ENCODE data around the gene MRPL11.

Gene MRPL11

GRCh38 chr11:66473167-66473566, 34.5 kb upstream of the MRPL11 start:
- peak overlapping the region; percentile 40; the same call in 1 of the 2 replicates for H3K27ac ChIP-seq
- ChIA-PET POLR2A (ENCODE audit: low non-redundant PET) (no interaction called here), CTCF (no interaction called here)
- TF ChIP-seq, protein P1, sequence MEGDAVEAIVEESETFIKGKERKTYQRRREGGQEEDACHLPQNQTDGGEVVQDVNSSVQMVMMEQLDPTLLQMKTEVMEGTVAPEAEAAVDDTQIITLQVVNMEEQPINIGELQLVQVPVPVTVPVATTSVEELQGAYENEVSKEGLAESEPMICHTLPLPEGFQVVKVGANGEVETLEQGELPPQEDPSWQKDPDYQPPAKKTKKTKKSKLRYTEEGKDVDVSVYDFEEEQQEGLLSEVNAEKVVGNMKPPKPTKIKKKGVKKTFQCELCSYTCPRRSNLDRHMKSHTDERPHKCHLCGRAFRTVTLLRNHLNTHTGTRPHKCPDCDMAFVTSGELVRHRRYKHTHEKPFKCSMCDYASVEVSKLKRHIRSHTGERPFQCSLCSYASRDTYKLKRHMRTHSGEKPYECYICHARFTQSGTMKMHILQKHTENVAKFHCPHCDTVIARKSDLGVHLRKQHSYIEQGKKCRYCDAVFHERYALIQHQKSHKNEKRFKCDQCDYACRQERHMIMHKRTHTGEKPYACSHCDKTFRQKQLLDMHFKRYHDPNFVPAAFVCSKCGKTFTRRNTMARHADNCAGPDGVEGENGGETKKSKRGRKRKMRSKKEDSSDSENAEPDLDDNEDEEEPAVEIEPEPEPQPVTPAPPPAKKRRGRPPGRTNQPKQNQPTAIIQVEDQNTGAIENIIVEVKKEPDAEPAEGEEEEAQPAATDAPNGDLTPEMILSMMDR (conservative IDR thresholded peaks at IDR 0.05; ENCODE audit: low read depth), result no peak
- no peak for DNase-seq (ENCODE audit: low spot score)

GRCh38 chr11:66472054-66472453, 33.4 kb upstream of the MRPL11 start:
- ChIA-PET CTCF (interaction anchor here (1.1 kb wide), 1 partner anchor 33 kb away, joined by 3 read pairs; the partner anchor contains the start of gene MRPL11), POLR2A (ENCODE audit: low non-redundant PET) (no interaction called here)
- no peak for DNase-seq (ENCODE audit: low spot score)
- TF ChIP-seq, protein P1 (conservative IDR thresholded peaks at IDR 0.05; ENCODE audit: low read depth), result no peak
- no peak overlapping the region for H3K27ac ChIP-seq

DNA sequence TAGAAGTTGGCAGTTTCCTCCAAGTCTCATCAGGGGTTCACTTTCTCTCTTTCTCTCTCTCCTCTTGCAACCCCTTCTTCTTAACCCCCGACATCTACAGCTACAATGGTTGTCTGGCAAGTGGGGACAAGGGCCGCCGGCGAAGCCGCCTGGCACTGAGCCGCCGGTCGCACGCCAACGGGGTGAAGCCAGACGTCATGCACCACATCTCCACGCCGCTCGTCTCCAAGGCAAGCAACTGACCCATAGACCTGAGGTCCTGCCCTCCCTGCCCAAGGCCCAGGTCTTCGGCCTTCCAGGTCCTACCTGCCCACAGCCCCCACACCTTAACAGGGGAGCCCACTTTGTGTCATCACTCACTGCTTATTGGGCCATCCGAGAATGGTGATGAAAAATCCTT, 32.5 kb upstream of the MRPL11 start:
- no peak for DNase-seq (ENCODE audit: low spot score)
- POLR2A ChIA-PET (ENCODE audit: low non-redundant PET), result no interaction called here
- H3K27ac ChIP-seq, result no peak overlapping the region
- CTCF ChIA-PET, result interaction anchor here (1.1 kb wide), 1 partner anchor 32 kb away, joined by 3 read pairs; the partner anchor contains the start of gene MRPL11
- TF ChIP-seq, protein P1 (conservative IDR thresholded peaks at IDR 0.05; ENCODE audit: low read depth), result no peak

DNA sequence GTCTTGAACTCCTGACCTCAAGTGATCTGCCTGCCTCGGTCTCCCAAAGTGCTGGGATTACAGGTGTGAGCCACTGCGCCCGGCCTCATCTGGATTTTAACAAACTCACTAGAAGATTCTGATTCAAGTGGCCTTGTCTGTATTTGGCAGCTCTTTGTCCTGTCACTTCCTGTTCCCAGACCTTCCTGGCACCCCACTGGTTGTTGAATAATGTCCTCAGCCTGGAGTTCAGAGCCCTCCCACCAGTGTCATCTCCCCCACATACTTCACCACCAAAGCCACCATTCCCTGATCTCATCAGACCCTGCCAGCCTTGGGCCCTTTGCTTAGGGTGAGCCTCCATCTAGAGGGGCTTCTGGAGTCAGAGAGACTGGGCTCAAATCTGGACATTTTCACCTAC, 31.4 kb upstream of the MRPL11 start:
- TF ChIP-seq, protein P1 (conservative IDR thresholded peaks at IDR 0.05; ENCODE audit: low read depth), result no peak
- POLR2A ChIA-PET (ENCODE audit: low non-redundant PET), result no interaction called here
- DNase-seq (ENCODE audit: low spot score), result no peak
- CTCF ChIA-PET, result interaction anchor here (1.4 kb wide), 1 partner anchor 9 kb away, joined by 3 read pairs; no protein-coding TSS in a partner anchor
- no peak overlapping the region for H3K27ac ChIP-seq

GRCh38 chr11:66469441-66469840, 30.8 kb upstream of the MRPL11 start:
- ChIA-PET POLR2A (ENCODE audit: low non-redundant PET) (no interaction called here), CTCF (interaction anchor here (1.4 to 1.7 kb wide), 2 partner anchors 10 to 51 kb away, joined by 3 to 6 read pairs; no protein-coding TSS in a partner anchor)
- no peak overlapping the region for H3K27ac ChIP-seq
- TF ChIP-seq, protein P1 (conservative IDR thresholded peaks at IDR 0.05; ENCODE audit: low read depth), result no peak
- DNase-seq (ENCODE audit: low spot score), result no peak

DNA sequence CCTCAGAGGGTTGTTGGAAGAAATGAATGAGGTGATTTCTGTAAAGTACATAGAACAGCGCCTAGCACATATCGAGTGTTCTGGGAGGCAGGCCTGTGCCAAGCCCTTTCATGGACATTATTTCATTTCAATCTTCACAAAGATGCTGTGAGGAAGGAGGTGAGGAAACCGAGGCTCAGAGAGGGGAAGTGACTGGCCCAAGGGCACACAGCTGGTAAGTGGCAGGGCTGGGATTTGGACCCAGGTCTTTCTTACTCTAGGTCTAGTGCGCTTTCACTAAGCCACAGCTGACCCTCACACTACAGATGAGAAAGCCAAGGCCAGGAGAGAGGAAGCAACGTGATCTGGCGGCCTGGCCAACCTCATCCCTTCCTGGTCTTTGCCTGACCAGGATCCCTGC, 30.0 kb upstream of the MRPL11 start:
- ChIA-PET CTCF (interaction anchor here (0.6 to 1.7 kb wide), 4 partner anchors 10 to 871 kb away, joined by 3 to 6 read pairs (median 4); no protein-coding TSS in a partner anchor), POLR2A (ENCODE audit: low non-redundant PET) (no interaction called here)
- DNase-seq (ENCODE audit: low spot score), result no peak
- H3K27ac ChIP-seq, result no peak overlapping the region
- TF ChIP-seq, protein P1 (conservative IDR thresholded peaks at IDR 0.05; ENCODE audit: low read depth), result no peak

All from RWPE1 (cell line).